Effector memory CD4-positive, alpha-beta T cell (primary cell): ENCODE data around the gene MIA.
"Not testable (repeated sequence)": the region's sequence is repeated elsewhere in the genome, so short reads cannot be mapped to it uniquely, and the experiment has no call there.

Source experiments
- DNase-seq, 3 donors: peaks; one replicate each; pipeline ENCODE4 v3.0.0-alpha.2; 2020
- H3K27ac ChIP-seq: 2 replicates; pipeline ENCODE4 v1.7.0; 2013; ENCODE audit warnings: mild to moderate bottlenecking, low read length, moderate library complexity; ENCODE audit not compliant: insufficient read depth, poor library complexity, severe bottlenecking
- H3K27me3 ChIP-seq: replicated peaks from 2 replicates; pipeline ENCODE4 v1.7.0; 2013; ENCODE audit warnings: mild to moderate bottlenecking, low read length; ENCODE audit not compliant: insufficient read depth, control insufficient read depth, poor library complexity, severe bottlenecking
- H3K36me3 ChIP-seq: 2 replicates; pipeline ENCODE4 v1.7.0; 2013; ENCODE audit warnings: mild to moderate bottlenecking, low read length, moderate library complexity; ENCODE audit not compliant: control insufficient read depth, insufficient read depth
- H3K4me1 ChIP-seq: 2 replicates; pipeline ENCODE4 v1.7.0; 2013; ENCODE audit warnings: low read length, mild to moderate bottlenecking; ENCODE audit not compliant: control insufficient read depth, insufficient read depth, poor library complexity, severe bottlenecking
- H3K4me3 ChIP-seq: 2 replicates; pipeline ENCODE4 v1.7.0; 2013; ENCODE audit warnings: low read length, low read depth, mild to moderate bottlenecking; ENCODE audit not compliant: insufficient read depth, poor library complexity, severe bottlenecking
- H3K9me3 ChIP-seq: 2 replicates; pipeline ENCODE4 v1.7.0; 2013; ENCODE audit warnings: mild to moderate bottlenecking, low read length, moderate library complexity; ENCODE audit not compliant: control insufficient read depth

MIA gene

GRCh38 chr19:40762754-40763470, 12.4 kb upstream of the MIA start:
- H3K4me3 ChIP-seq = no peak overlapping the region
- H3K27me3 ChIP-seq = no peaks in the 10 kb centered on the region
- peaks cover 82% of the 10 kb centered on the region for H3K36me3 ChIP-seq
- no peak overlapping the region for H3K27ac ChIP-seq
- no peaks in the 10 kb centered on the region for H3K9me3 ChIP-seq
- no peak for DNase-seq
- no peaks in the 10 kb centered on the region for H3K4me1 ChIP-seq

GRCh38 chr19:40763526-40763925, 11.8 kb upstream of the MIA start:
- H3K9me3 ChIP-seq = no peaks in the 10 kb centered on the region
- H3K27ac ChIP-seq = peak overlapping the region; percentile 17
- H3K27me3 ChIP-seq = no peaks in the 10 kb centered on the region
- no peak overlapping the region for H3K4me3 ChIP-seq
- peaks cover 77% of the 10 kb centered on the region for H3K36me3 ChIP-seq
- no peak for DNase-seq
- H3K4me1 ChIP-seq = no peaks in the 10 kb centered on the region

GRCh38 chr19:40763963-40764362, 11.4 kb upstream of the MIA start:
- Histone ChIP-seq H3K4me3 (no peak overlapping the region), H3K4me1 (no peaks in the 10 kb centered on the region), H3K27ac (peak overlapping the region; percentile 17), H3K27me3 (no peaks in the 10 kb centered on the region), H3K9me3 (no peaks in the 10 kb centered on the region), H3K36me3 (peaks cover 79% of the 10 kb centered on the region)
- DNase-seq = no peak

GRCh38 chr19:40766385-40766784, 8.9 kb upstream of the MIA start:
- DNase-seq, H3K27me3 ChIP-seq, H3K4me1 ChIP-seq, H3K4me3 ChIP-seq, H3K27ac ChIP-seq, H3K9me3 ChIP-seq: not testable (repeated sequence)
- peaks cover 56% of the 10 kb centered on the region for H3K36me3 ChIP-seq

GRCh38 chr19:40768869-40769268, 6.5 kb upstream of the MIA start:
- DNase-seq = no peak
- no peaks in the 10 kb centered on the region for H3K27me3 ChIP-seq
- no peaks in the 10 kb centered on the region for H3K9me3 ChIP-seq
- no peak overlapping the region for H3K27ac ChIP-seq
- no peak overlapping the region for H3K4me3 ChIP-seq
- peaks cover 31% of the 10 kb centered on the region for H3K36me3 ChIP-seq
- H3K4me1 ChIP-seq = no peaks in the 10 kb centered on the region

- H3K27ac ChIP-seq, DNase-seq, H3K27me3 ChIP-seq, H3K4me3 ChIP-seq, H3K9me3 ChIP-seq, H3K4me1 ChIP-seq, H3K36me3 ChIP-seq: not testable (repeated sequence)
Measured at GRCh38 chr19:40771101-40771862, 4.0 kb upstream of the MIA start.

GRCh38 chr19:40775632-40776022, 306 bp downstream of the MIA start:
- Histone ChIP-seq H3K9me3 (no peaks in the 10 kb centered on the region), H3K4me3 (no peak overlapping the region), H3K27ac (no peak overlapping the region), H3K36me3 (no peaks in the 10 kb centered on the region), H3K4me1 (peaks cover 12% of the 10 kb centered on the region), H3K27me3 (no peaks in the 10 kb centered on the region)
- no peak for DNase-seq

- H3K4me1 ChIP-seq = peaks cover 12% of the 10 kb centered on the region
- no peak overlapping the region for H3K4me3 ChIP-seq
- DNase-seq = no peak
- H3K27me3 ChIP-seq = no peaks in the 10 kb centered on the region
- no peaks in the 10 kb centered on the region for H3K9me3 ChIP-seq
- H3K27ac ChIP-seq = peak overlapping the region; percentile 88
- no peaks in the 10 kb centered on the region for H3K36me3 ChIP-seq
Measured at GRCh38 chr19:40776364-40776763, 1.0 kb downstream of the MIA start.

- Histone ChIP-seq H3K4me3 (peak overlapping the region; percentile 62), H3K9me3 (no peaks in the 10 kb centered on the region), H3K36me3 (no peaks in the 10 kb centered on the region), H3K4me1 (peaks cover 12% of the 10 kb centered on the region), H3K27me3 (no peaks in the 10 kb centered on the region), H3K27ac (peak overlapping the region; percentile 88)
- peak; percentile 78 to 87 (median 82) for DNase-seq
Measured at GRCh38 chr19:40776932-40777644, 1.8 kb downstream of the MIA start.

GRCh38 chr19:40777645-40777936, 2.3 kb downstream of the MIA start:
- Histone ChIP-seq H3K27ac (peak overlapping the region; percentile 88), H3K4me3 (peak overlapping the region; percentile 62), H3K9me3 (no peaks in the 10 kb centered on the region), H3K4me1 (peaks cover 12% of the 10 kb centered on the region), H3K36me3 (no peaks in the 10 kb centered on the region), H3K27me3 (no peaks in the 10 kb centered on the region)
- no peak for DNase-seq
